Mesothelial cell of epicardium (in vitro differentiated cells): ENCODE results near the gene NR5A1. TPM values are rescaled to one million over a fixed set of nuclear protein-coding genes. Genes with fewer than 3 reads are reported as not detected.
A peak's percentile ranks its signal among the peaks of the same experiment; 100 is the strongest.

Experiments
- DNase-seq, 2 experiments: peaks; one replicate each; pipeline ENCODE4 v3.0.0; 2021; ENCODE audit warnings: low spot score in 2 of 2; ENCODE audit not compliant: unreplicated experiment in 2 of 2
- H3K27ac Mint-ChIP-seq: 2 replicates; pipeline ENCODE4 v1.8.0; 2021; ENCODE audit warnings: mixed read lengths
- H3K27me3 Mint-ChIP-seq: 2 replicates; pipeline ENCODE4 v1.8.0; 2021; ENCODE audit warnings: low read depth, mixed read lengths
- H3K36me3 Mint-ChIP-seq: 2 replicates; pipeline ENCODE4 v1.8.0; 2021; ENCODE audit warnings: mixed read lengths
- H3K4me1 Mint-ChIP-seq: 2 replicates; pipeline ENCODE4 v1.8.0; 2021; ENCODE audit warnings: mixed read lengths
- H3K4me3 Mint-ChIP-seq: 2 replicates; pipeline ENCODE4 v1.8.0; 2021; ENCODE audit warnings: mild to moderate bottlenecking, moderate library complexity, mixed read lengths
- H3K9me3 Mint-ChIP-seq: 2 replicates; pipeline ENCODE4 v1.8.0; 2021; ENCODE audit warnings: mixed read lengths
- CTCF ChIP-seq: fragments of 200-600 bp; sonication (generic); IDR thresholded peaks from one replicate; pipeline ENCODE4 v1.5.0; 2021; ENCODE audit warnings: antibody characterized with exemption; ENCODE audit not compliant: unreplicated experiment
- total RNA-seq: library from RNA; stranded (reverse); gene quantifications from 3 replicates; pipeline ENCODE4 v1.2.1, GENCODE V29; 2021

Gene NR5A1
- total RNA-seq, 1 donor from 2014 or later, result 0.25 TPM

GRCh38 chr9:124453586-124454191 lies 53.5 kb downstream of the NR5A1 start:
- Mint-ChIP-seq H3K4me3 (peak overlapping the region; percentile 42), H3K27me3 (peaks cover 48% of the 10 kb centered on the region)
- DNase-seq, result no peak

GRCh38 chr9:124452841-124453585 lies 54.2 kb downstream of the NR5A1 start:
- Mint-ChIP-seq H3K4me3 (peak overlapping the region; percentile 20), H3K27me3 (peaks cover 48% of the 10 kb centered on the region), H3K27ac (no peak overlapping the region), H3K36me3 (no peaks in the 10 kb centered on the region), H3K4me1 (peaks cover 8% of the 10 kb centered on the region), H3K9me3 (no peaks in the 10 kb centered on the region)
- no peak for DNase-seq
- no peak for TF ChIP-seq CTCF

More at GRCh38 chr9:124453586-124454191, 53.5 kb downstream of the NR5A1 start:
- H3K9me3 Mint-ChIP-seq, result no peaks in the 10 kb centered on the region
- no peak for TF ChIP-seq CTCF
- peaks cover 8% of the 10 kb centered on the region for H3K4me1 Mint-ChIP-seq
- H3K27ac Mint-ChIP-seq, result no peak overlapping the region
- no peaks in the 10 kb centered on the region for H3K36me3 Mint-ChIP-seq

GRCh38 chr9:124452326-124452725 lies 54.9 kb downstream of the NR5A1 start:
- Mint-ChIP-seq H3K36me3 (no peaks in the 10 kb centered on the region), H3K4me1 (peaks cover 8% of the 10 kb centered on the region), H3K9me3 (no peaks in the 10 kb centered on the region), H3K27ac (no peak overlapping the region), H3K4me3 (peak overlapping the region; percentile 20), H3K27me3 (peaks cover 48% of the 10 kb centered on the region)
- no peak for TF ChIP-seq CTCF
- no peak for DNase-seq

- peak overlapping the region; percentile 67 for H3K4me3 Mint-ChIP-seq
- H3K27ac Mint-ChIP-seq, result no peak overlapping the region
- no peaks in the 10 kb centered on the region for H3K9me3 Mint-ChIP-seq
- peaks cover 8% of the 10 kb centered on the region for H3K4me1 Mint-ChIP-seq
- no peak for DNase-seq
- peaks cover 48% of the 10 kb centered on the region for H3K27me3 Mint-ChIP-seq
- no peak for TF ChIP-seq CTCF
- no peaks in the 10 kb centered on the region for H3K36me3 Mint-ChIP-seq
Measured at GRCh38 chr9:124450931-124451661, 56.1 kb downstream of the NR5A1 start.

- peaks cover 43% of the 10 kb centered on the region for H3K27me3 Mint-ChIP-seq
- H3K9me3 Mint-ChIP-seq, result no peaks in the 10 kb centered on the region
- no peak for TF ChIP-seq CTCF
- DNase-seq, result peak; percentile 59 to 70
- H3K4me3 Mint-ChIP-seq, result peak within 1 kb of the TSS; percentile 67
- peaks cover 8% of the 10 kb centered on the region for H3K4me1 Mint-ChIP-seq
- no peaks in the 10 kb centered on the region for H3K36me3 Mint-ChIP-seq
- no peak within 1 kb of the TSS for H3K27ac Mint-ChIP-seq
Measured at GRCh38 chr9:124450241-124450924, 56.8 kb downstream of the NR5A1 start, which contains the start of gene ADGRD2. Gene ADGRD2 (plus strand): TSS chr9:124450451. CDS start chr9:124451667, 1,216 bp downstream.
